ENCODE measurements around the gene LIN7C. TPM values are rescaled to one million over a fixed set of nuclear protein-coding genes. Genes with fewer than 3 reads are reported as not detected.

LIN7C gene
- polyA plus RNA-seq, 1 donor from 2014 or later = 131 TPM

DNA sequence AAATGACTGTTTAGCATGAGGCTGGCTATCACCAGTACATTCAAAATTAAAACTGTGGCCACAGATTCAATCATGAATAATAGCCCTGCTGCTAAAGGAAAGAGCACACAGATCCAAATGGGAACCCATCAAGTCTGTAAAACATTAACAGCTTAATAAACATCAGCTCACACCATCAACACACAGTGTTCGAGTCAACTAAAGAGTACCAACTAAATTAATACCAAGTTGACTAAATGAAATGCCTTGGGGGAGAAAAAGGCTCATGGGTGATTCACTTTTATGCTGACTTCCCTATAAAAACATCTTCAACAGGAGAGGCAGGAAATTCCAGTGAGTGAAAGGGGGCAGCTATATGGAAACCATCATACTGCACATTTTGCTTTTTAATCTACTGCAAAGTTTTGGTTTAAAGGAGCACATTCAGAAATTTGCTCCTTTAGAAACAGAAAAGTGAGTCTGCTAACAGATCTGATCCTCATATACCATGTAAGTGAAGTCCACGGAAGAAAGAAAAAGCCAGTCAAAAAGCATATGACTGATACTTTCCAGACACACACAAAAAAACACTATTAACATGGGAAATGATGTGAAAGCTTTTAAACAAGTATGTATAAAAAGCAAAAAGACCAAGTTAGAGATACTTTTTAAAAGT, 50.3 kb downstream of the LIN7C start:
- no peak for TF ChIP-seq RAD21 (conservative IDR thresholded peaks at IDR 0.05)
- no peak for TF ChIP-seq EP300 (conservative IDR thresholded peaks at IDR 0.05; ENCODE audit: poor library complexity, severe bottlenecking)
- Histone ChIP-seq H3K4me2 (ENCODE audit: low read length) (no peak overlapping the region), H4K20me1 (ENCODE audit: insufficient read depth) (no peaks in the 10 kb centered on the region), H3K36me3 (ENCODE audit: insufficient read depth, low read length) (no peaks in the 10 kb centered on the region), H3K9me2 (ENCODE audit: insufficient read depth, low read length) (no peaks in the 10 kb centered on the region), H3K27ac (ENCODE audit: low read length) (no peak overlapping the region), H3K9me3 (ENCODE audit: low read length) (no peaks in the 10 kb centered on the region), H3K4me3 (ENCODE audit: low read length) (no peak overlapping the region), H3F3A (ENCODE audit: insufficient read depth, low read length, poor library complexity, severe bottlenecking) (no peaks in the 10 kb centered on the region), H3K9ac (ENCODE audit: low read length) (no peak overlapping the region), H3K79me2 (replicated peaks; ENCODE audit: insufficient read depth, low read length) (peaks cover 29% of the 10 kb centered on the region), H3K27me3 (ENCODE audit: insufficient read depth, low read depth, low read length) (no peaks in the 10 kb centered on the region), H2AFZ (ENCODE audit: low read depth, low read length) (no peak overlapping the region)

DNA sequence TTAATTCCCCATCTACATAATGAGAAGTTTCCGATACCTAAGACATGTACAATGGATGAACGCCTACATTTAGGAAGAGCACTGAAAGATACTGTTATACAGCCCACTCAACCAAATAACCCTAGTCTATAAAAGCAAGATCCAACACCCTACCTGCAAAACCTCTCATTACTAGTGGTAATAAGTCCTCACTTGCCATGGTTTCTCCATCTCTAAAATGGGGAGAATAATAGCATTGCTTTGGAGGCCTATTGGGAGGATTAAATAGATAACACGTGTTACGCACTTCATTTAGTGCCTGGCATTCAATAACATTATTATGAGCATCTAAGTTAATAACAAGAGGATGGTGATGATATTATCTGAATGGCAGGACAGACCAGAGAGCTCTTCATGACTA, 50.9 kb downstream of the LIN7C start:
- Histone ChIP-seq H3K36me3 (ENCODE audit: insufficient read depth, low read length) (no peaks in the 10 kb centered on the region), H2AFZ (ENCODE audit: low read depth, low read length) (no peak overlapping the region), H3K79me2 (replicated peaks; ENCODE audit: insufficient read depth, low read length) (peaks cover 29% of the 10 kb centered on the region), H3K27ac (ENCODE audit: low read length) (no peak overlapping the region), H3F3A (ENCODE audit: insufficient read depth, low read length, poor library complexity, severe bottlenecking) (no peaks in the 10 kb centered on the region), H3K4me2 (ENCODE audit: low read length) (no peak overlapping the region), H3K4me3 (ENCODE audit: low read length) (no peak overlapping the region), H3K27me3 (ENCODE audit: insufficient read depth, low read depth, low read length) (no peaks in the 10 kb centered on the region), H3K9ac (ENCODE audit: low read length) (no peak overlapping the region), H3K9me3 (ENCODE audit: low read length) (no peaks in the 10 kb centered on the region), H4K20me1 (ENCODE audit: insufficient read depth) (no peaks in the 10 kb centered on the region), H3K9me2 (ENCODE audit: insufficient read depth, low read length) (no peaks in the 10 kb centered on the region)
- no peak for TF ChIP-seq RAD21 (conservative IDR thresholded peaks at IDR 0.05)
- TF ChIP-seq EZH2 (IDR thresholded peaks at IDR 0.05; ENCODE audit: borderline replicate concordance, insufficient read depth, low read length, poor library complexity, severe bottlenecking) = no peak
- no peak for TF ChIP-seq TAF1 (IDR thresholded peaks at IDR 0.05; ENCODE audit: low read depth)
- TF ChIP-seq, protein P1, sequence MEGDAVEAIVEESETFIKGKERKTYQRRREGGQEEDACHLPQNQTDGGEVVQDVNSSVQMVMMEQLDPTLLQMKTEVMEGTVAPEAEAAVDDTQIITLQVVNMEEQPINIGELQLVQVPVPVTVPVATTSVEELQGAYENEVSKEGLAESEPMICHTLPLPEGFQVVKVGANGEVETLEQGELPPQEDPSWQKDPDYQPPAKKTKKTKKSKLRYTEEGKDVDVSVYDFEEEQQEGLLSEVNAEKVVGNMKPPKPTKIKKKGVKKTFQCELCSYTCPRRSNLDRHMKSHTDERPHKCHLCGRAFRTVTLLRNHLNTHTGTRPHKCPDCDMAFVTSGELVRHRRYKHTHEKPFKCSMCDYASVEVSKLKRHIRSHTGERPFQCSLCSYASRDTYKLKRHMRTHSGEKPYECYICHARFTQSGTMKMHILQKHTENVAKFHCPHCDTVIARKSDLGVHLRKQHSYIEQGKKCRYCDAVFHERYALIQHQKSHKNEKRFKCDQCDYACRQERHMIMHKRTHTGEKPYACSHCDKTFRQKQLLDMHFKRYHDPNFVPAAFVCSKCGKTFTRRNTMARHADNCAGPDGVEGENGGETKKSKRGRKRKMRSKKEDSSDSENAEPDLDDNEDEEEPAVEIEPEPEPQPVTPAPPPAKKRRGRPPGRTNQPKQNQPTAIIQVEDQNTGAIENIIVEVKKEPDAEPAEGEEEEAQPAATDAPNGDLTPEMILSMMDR (IDR thresholded peaks at IDR 0.05; ENCODE audit: poor library complexity, severe bottlenecking) = no peak
- no peak for TF ChIP-seq EP300 (conservative IDR thresholded peaks at IDR 0.05; ENCODE audit: poor library complexity, severe bottlenecking)
- TF ChIP-seq, protein P2, sequence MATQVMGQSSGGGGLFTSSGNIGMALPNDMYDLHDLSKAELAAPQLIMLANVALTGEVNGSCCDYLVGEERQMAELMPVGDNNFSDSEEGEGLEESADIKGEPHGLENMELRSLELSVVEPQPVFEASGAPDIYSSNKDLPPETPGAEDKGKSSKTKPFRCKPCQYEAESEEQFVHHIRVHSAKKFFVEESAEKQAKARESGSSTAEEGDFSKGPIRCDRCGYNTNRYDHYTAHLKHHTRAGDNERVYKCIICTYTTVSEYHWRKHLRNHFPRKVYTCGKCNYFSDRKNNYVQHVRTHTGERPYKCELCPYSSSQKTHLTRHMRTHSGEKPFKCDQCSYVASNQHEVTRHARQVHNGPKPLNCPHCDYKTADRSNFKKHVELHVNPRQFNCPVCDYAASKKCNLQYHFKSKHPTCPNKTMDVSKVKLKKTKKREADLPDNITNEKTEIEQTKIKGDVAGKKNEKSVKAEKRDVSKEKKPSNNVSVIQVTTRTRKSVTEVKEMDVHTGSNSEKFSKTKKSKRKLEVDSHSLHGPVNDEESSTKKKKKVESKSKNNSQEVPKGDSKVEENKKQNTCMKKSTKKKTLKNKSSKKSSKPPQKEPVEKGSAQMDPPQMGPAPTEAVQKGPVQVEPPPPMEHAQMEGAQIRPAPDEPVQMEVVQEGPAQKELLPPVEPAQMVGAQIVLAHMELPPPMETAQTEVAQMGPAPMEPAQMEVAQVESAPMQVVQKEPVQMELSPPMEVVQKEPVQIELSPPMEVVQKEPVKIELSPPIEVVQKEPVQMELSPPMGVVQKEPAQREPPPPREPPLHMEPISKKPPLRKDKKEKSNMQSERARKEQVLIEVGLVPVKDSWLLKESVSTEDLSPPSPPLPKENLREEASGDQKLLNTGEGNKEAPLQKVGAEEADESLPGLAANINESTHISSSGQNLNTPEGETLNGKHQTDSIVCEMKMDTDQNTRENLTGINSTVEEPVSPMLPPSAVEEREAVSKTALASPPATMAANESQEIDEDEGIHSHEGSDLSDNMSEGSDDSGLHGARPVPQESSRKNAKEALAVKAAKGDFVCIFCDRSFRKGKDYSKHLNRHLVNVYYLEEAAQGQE (IDR thresholded peaks at IDR 0.05; ENCODE audit: borderline replicate concordance) = no peak
- no peak for TF ChIP-seq MXI1 (conservative IDR thresholded peaks at IDR 0.05; ENCODE audit: poor library complexity, severe bottlenecking)
- no peak for TF ChIP-seq POLR2AphosphoS5 (IDR thresholded peaks at IDR 0.05)
- TF ChIP-seq SMC3 (conservative IDR thresholded peaks at IDR 0.05; ENCODE audit: poor library complexity) = no peak
